ENCODE data around the gene FNDC4.
A peak's percentile ranks its signal among the peaks of the same experiment; 100 is the strongest.

Gene FNDC4

GRCh38 chr2:27501042-27501441 is 6.0 kb upstream of the FNDC4 start:
- Mint-ChIP-seq H3K9me3 (no peaks in the 10 kb centered on the region), H3K4me3 (no peak overlapping the region), H3K27me3 (peaks cover 27% of the 10 kb centered on the region), H3K36me3 (ENCODE audit: low read depth) (no peaks in the 10 kb centered on the region), H3K4me1 (no peaks in the 10 kb centered on the region), H3K27ac (no peak overlapping the region)
- DNase-seq (no peak), ATAC-seq (no peak)

GRCh38 chr2:27498975-27499374 is 4.0 kb upstream of the FNDC4 start:
- H3K36me3 Mint-ChIP-seq (ENCODE audit: low read depth), result no peaks in the 10 kb centered on the region
- DNase-seq (no peak), ATAC-seq (no peak)
- no peak overlapping the region for H3K4me3 Mint-ChIP-seq
- H3K27me3 Mint-ChIP-seq, result peaks cover 39% of the 10 kb centered on the region
- H3K27ac Mint-ChIP-seq, result no peak overlapping the region
- peaks cover 13% of the 10 kb centered on the region for H3K4me1 Mint-ChIP-seq
- no peaks in the 10 kb centered on the region for H3K9me3 Mint-ChIP-seq

GRCh38 chr2:27497288-27497627 is 2.3 kb upstream of the FNDC4 start:
- no peak for DNase-seq
- Mint-ChIP-seq H3K36me3 (ENCODE audit: low read depth) (no peaks in the 10 kb centered on the region), H3K9me3 (no peaks in the 10 kb centered on the region), H3K4me1 (peaks cover 15% of the 10 kb centered on the region), H3K4me3 (no peak overlapping the region), H3K27ac (no peak overlapping the region), H3K27me3 (peaks cover 53% of the 10 kb centered on the region)
- ATAC-seq, result no peak

- no peak for DNase-seq
- peak within 1 kb of the TSS; percentile 56 for H3K4me3 Mint-ChIP-seq
- no peaks in the 10 kb centered on the region for H3K36me3 Mint-ChIP-seq (ENCODE audit: low read depth)
- H3K4me1 Mint-ChIP-seq, result peaks cover 15% of the 10 kb centered on the region
- H3K9me3 Mint-ChIP-seq, result no peaks in the 10 kb centered on the region
- no peak for ATAC-seq
- peaks cover 53% of the 10 kb centered on the region for H3K27me3 Mint-ChIP-seq
- no peak within 1 kb of the TSS for H3K27ac Mint-ChIP-seq
These were observed 1.6 kb upstream of the FNDC4 start, which contains the start of gene GCKR for GRCh38 chr2:27496357-27497287. Gene GCKR (plus strand): TSS chr2:27496839. CDS start chr2:27496905, 66 bp downstream.

GRCh38 chr2:27495840-27496356 is 898 bp upstream of the FNDC4 start:
- Mint-ChIP-seq H3K36me3 (ENCODE audit: low read depth) (no peaks in the 10 kb centered on the region), H3K9me3 (no peaks in the 10 kb centered on the region), H3K27me3 (peaks cover 53% of the 10 kb centered on the region), H3K4me1 (peaks cover 15% of the 10 kb centered on the region), H3K4me3 (peak overlapping the region; percentile 56), H3K27ac (no peak overlapping the region)
- DNase-seq (no peak), ATAC-seq (no peak)

GRCh38 chr2:27494284-27494943 is 586 bp downstream of the FNDC4 start:
- no peaks in the 10 kb centered on the region for H3K9me3 Mint-ChIP-seq
- peaks cover 55% of the 10 kb centered on the region for H3K27me3 Mint-ChIP-seq
- ATAC-seq (no peak), DNase-seq (no peak)
- H3K27ac Mint-ChIP-seq, result no peak overlapping the region
- no peaks in the 10 kb centered on the region for H3K36me3 Mint-ChIP-seq (ENCODE audit: low read depth)
- peaks cover 24% of the 10 kb centered on the region for H3K4me1 Mint-ChIP-seq
- peak overlapping the region; percentile 38 for H3K4me3 Mint-ChIP-seq

GRCh38 chr2:27493948-27494283 is 1.1 kb downstream of the FNDC4 start:
- no peak overlapping the region for H3K27ac Mint-ChIP-seq
- no peaks in the 10 kb centered on the region for H3K36me3 Mint-ChIP-seq (ENCODE audit: low read depth)
- no peaks in the 10 kb centered on the region for H3K9me3 Mint-ChIP-seq
- ATAC-seq (no peak), DNase-seq (no peak)
- H3K27me3 Mint-ChIP-seq, result peaks cover 52% of the 10 kb centered on the region
- H3K4me3 Mint-ChIP-seq, result peak overlapping the region; percentile 38
- peaks cover 28% of the 10 kb centered on the region for H3K4me1 Mint-ChIP-seq

GRCh38 chr2:27492557-27492956 is 2.4 kb downstream of the FNDC4 start:
- Mint-ChIP-seq H3K27ac (no peak overlapping the region), H3K36me3 (ENCODE audit: low read depth) (no peaks in the 10 kb centered on the region), H3K9me3 (no peaks in the 10 kb centered on the region), H3K4me3 (no peak overlapping the region), H3K4me1 (peaks cover 33% of the 10 kb centered on the region), H3K27me3 (peaks cover 44% of the 10 kb centered on the region)
- ATAC-seq (no peak), DNase-seq (no peak)

- Mint-ChIP-seq H3K4me3 (peak within 1 kb of the TSS; percentile 87), H3K36me3 (ENCODE audit: low read depth) (no peaks in the 10 kb centered on the region), H3K4me1 (peaks cover 25% of the 10 kb centered on the region), H3K9me3 (no peaks in the 10 kb centered on the region), H3K27me3 (peaks cover 20% of the 10 kb centered on the region), H3K27ac (peak within 1 kb of the TSS; percentile 86)
- ATAC-seq (peak; percentile 96), DNase-seq (peak; percentile 99)
These were observed 5.3 kb downstream of the FNDC4 start, which contains the start of gene IFT172 for GRCh38 chr2:27489498-27490397. Gene IFT172 (minus strand): TSS chr2:27489743. CDS start chr2:27489653, 90 bp downstream.

GRCh38 chr2:27489118-27489497 is 5.9 kb downstream of the FNDC4 start:
- DNase-seq, result no peak
- no peaks in the 10 kb centered on the region for H3K9me3 Mint-ChIP-seq
- H3K4me3 Mint-ChIP-seq, result peak overlapping the region; percentile 87
- peak overlapping the region; percentile 86 for H3K27ac Mint-ChIP-seq
- peaks cover 18% of the 10 kb centered on the region for H3K27me3 Mint-ChIP-seq
- H3K4me1 Mint-ChIP-seq, result peaks cover 21% of the 10 kb centered on the region
- no peaks in the 10 kb centered on the region for H3K36me3 Mint-ChIP-seq (ENCODE audit: low read depth)
- no peak for ATAC-seq

GRCh38 chr2:27485496-27485895 is 9.5 kb downstream of the FNDC4 start:
- Mint-ChIP-seq H3K27me3 (peaks cover 3% of the 10 kb centered on the region), H3K4me3 (no peak overlapping the region), H3K27ac (no peak overlapping the region), H3K36me3 (ENCODE audit: low read depth) (no peaks in the 10 kb centered on the region), H3K4me1 (peaks cover 18% of the 10 kb centered on the region), H3K9me3 (no peaks in the 10 kb centered on the region)
- no peak for DNase-seq
- ATAC-seq, result no peak

GRCh38 chr2:27471961-27472360 is 23.0 kb downstream of the FNDC4 start:
- no peaks in the 10 kb centered on the region for H3K9me3 Mint-ChIP-seq
- no peaks in the 10 kb centered on the region for H3K4me1 Mint-ChIP-seq
- H3K36me3 Mint-ChIP-seq (ENCODE audit: low read depth), result peaks cover 12% of the 10 kb centered on the region
- ATAC-seq (no peak), DNase-seq (no peak)
- H3K4me3 Mint-ChIP-seq, result no peak overlapping the region
- no peak overlapping the region for H3K27ac Mint-ChIP-seq
- H3K27me3 Mint-ChIP-seq, result no peaks in the 10 kb centered on the region

GRCh38 chr2:27464443-27464842 is 30.6 kb downstream of the FNDC4 start:
- ATAC-seq, result no peak
- Mint-ChIP-seq H3K9me3 (no peaks in the 10 kb centered on the region), H3K4me1 (no peaks in the 10 kb centered on the region), H3K4me3 (no peak overlapping the region), H3K27ac (no peak overlapping the region), H3K27me3 (no peaks in the 10 kb centered on the region), H3K36me3 (ENCODE audit: low read depth) (no peaks in the 10 kb centered on the region)
- no peak for DNase-seq

- ATAC-seq, result no peak
- Mint-ChIP-seq H3K27ac (no peak overlapping the region), H3K27me3 (no peaks in the 10 kb centered on the region)
These were observed 33.9 kb downstream of the FNDC4 start for GRCh38 chr2:27461118-27461517.

More at GRCh38 chr2:27461118-27461517, 33.9 kb downstream of the FNDC4 start:
- H3K36me3 Mint-ChIP-seq (ENCODE audit: low read depth), result peaks cover 3% of the 10 kb centered on the region
- no peaks in the 10 kb centered on the region for H3K4me1 Mint-ChIP-seq
- DNase-seq, result no peak
- no peak overlapping the region for H3K4me3 Mint-ChIP-seq
- H3K9me3 Mint-ChIP-seq, result no peaks in the 10 kb centered on the region

All from activated naive CD8-positive, alpha-beta T cell treated with anti-CD3 and anti-CD28 coated beads, Interleukin-2, amount 50 U/mL, for 24 hours (primary cell).